ENCODE data around the gene GPBP1. TPM values are rescaled to one million over a fixed set of nuclear protein-coding genes. Genes with fewer than 3 reads are reported as not detected.

The GPBP1 gene
- total RNA-seq, 1 experiment from 2014 or later: 112 TPM

GRCh38 chr5:57193757-57194413 lies 20.0 kb downstream of the GPBP1 start:
- Histone ChIP-seq H2BK12ac (ENCODE audit: insufficient read length, low read depth, low read length) (no peak overlapping the region), H3K56ac (ENCODE audit: insufficient read length, low read depth, low read length) (no peak overlapping the region), H4K20me1 (ENCODE audit: control insufficient read depth, insufficient read depth, insufficient read length) (peaks cover 3% of the 10 kb centered on the region), H3K9me3 (ENCODE audit: control insufficient read depth, low read depth, low read length) (no peaks in the 10 kb centered on the region), H3K4me1 (ENCODE audit: insufficient read depth, low read length) (no peaks in the 10 kb centered on the region; the same call in 1 of the 2 replicates), H3K4me2 (ENCODE audit: insufficient read depth, insufficient read length, low read length) (no peak overlapping the region), H3K27me3 (ENCODE audit: insufficient read depth, low read length) (no peaks in the 10 kb centered on the region), H2AK5ac (ENCODE audit: insufficient read length, low read length) (no peak overlapping the region), H2BK20ac (ENCODE audit: low read depth, low read length, poor library complexity, severe bottlenecking) (no peak overlapping the region), H3K18ac (ENCODE audit: insufficient read length, low read depth, low read length) (no peak overlapping the region), H3K27ac (ENCODE audit: insufficient read length, low read depth, low read length) (no peak overlapping the region), H2BK120ac (ENCODE audit: low read depth, low read length, poor library complexity, severe bottlenecking) (no peak overlapping the region), H2BK5ac (ENCODE audit: insufficient read length, low read length) (no peak overlapping the region), H3K4ac (ENCODE audit: low read depth, low read length) (no peak overlapping the region), H3K23ac (ENCODE audit: insufficient read length, low read depth, low read length) (no peak overlapping the region), H3K9ac (ENCODE audit: extremely low read depth, insufficient read length, low read length) (no peak overlapping the region), H3K79me2 (ENCODE audit: insufficient read depth, low read length) (peaks cover 65% of the 10 kb centered on the region), H3K23me2 (ENCODE audit: insufficient read length, low read depth, low read length, poor library complexity, severe bottlenecking) (no peaks in the 10 kb centered on the region), H2BK15ac (ENCODE audit: low read depth, low read length) (no peak overlapping the region), H4K5ac (ENCODE audit: insufficient read length, low read depth, low read length) (no peak overlapping the region), H3K14ac (ENCODE audit: insufficient read depth, low read length) (no peak overlapping the region), H4K91ac (ENCODE audit: insufficient read length, low read depth, low read length) (no peak overlapping the region), H4K8ac (replicated peaks; ENCODE audit: insufficient read length, low read depth, low read length) (no peak overlapping the region), H3T11ph (ENCODE audit: low read length) (no peak overlapping the region), H2AFZ (ENCODE audit: low read length) (no peak overlapping the region), H3K79me1 (ENCODE audit: insufficient read depth, low read depth, low read length, poor library complexity, severe bottlenecking) (peaks cover 4% of the 10 kb centered on the region)
- Mint-ChIP-seq H3K36me3 (ENCODE audit: insufficient read depth in 1 of 3, low read depth in 3 of 3) (peaks cover 17 to 44% (median 22%) of the 10 kb centered on the region in 3 experiments; a peak in 6 of 7 replicates), H3K27me3 (ENCODE audit: low read depth) (no peaks in the 10 kb centered on the region), H3K9me3 (no peaks in the 10 kb centered on the region), H3K4me1 (peaks cover 13 to 22% of the 10 kb centered on the region in 2 experiments), H3K4me3 (no peak overlapping the region; a peak in 1 of 5 replicates), H3K27ac (peak overlapping the region in 1 of 3 experiments; percentile 64; a peak in 1 of 7 replicates)
- DNase-seq: no peak
- no peak for TF ChIP-seq CTCF (conservative IDR thresholded peaks at IDR 0.05)
- WGBS (ENCODE audit: extremely low coverage, insufficient read length, low lambda C conversion rate): no CpG with 5 or more reads among the region's 3 CpGs
